Uterus (tissue), 2 donors: Measurements from ENCODE around the gene TUBB1.
"Not testable (repeated sequence)": the region's sequence is repeated elsewhere in the genome, so short reads cannot be mapped to it uniquely, and the experiment has no call there.

ENCODE experiments used
- CTCF ChIP-seq, 4 experiments: fragments of 200-600 bp in 2 of 4; fragments of 450-650 bp in 2 of 4; sonication (generic) in 2 of 4; IDR thresholded peaks; one replicate each; pipeline ENCODE4 v1.5.1; 2016 to 2019; ENCODE audit warnings: antibody characterized with exemption in 4 of 4, mild to moderate bottlenecking in 2 of 4, moderate library complexity in 1 of 4
- POLR2A ChIP-seq, 2 donors: fragments of 450-650 bp; IDR thresholded peaks; one replicate each; pipeline ENCODE4 v1.6.1; 2016; ENCODE audit warnings: antibody characterized with exemption in 2 of 2, mild to moderate bottlenecking in 1 of 2, moderate library complexity in 1 of 2

- not testable (repeated sequence) for TF ChIP-seq CTCF, POLR2A (IDR thresholded peaks at IDR 0.05)
Observed at GRCh38 chr20:59041487-59041886, 22.3 kb downstream of the TUBB1 start.
